ENCODE data around the gene ZNF697. TPM values are rescaled to one million over a fixed set of nuclear protein-coding genes. Genes with fewer than 3 reads are reported as not detected.

ZNF697 gene
- total and polyA plus RNA-seq, 8 donors: 0.78 to 11.9 (median 2.1) TPM

GRCh38 chr1:119674111-119674526, 26.1 kb upstream of the ZNF697 start:
- Histone ChIP-seq H3K36me3 (no peaks in the 10 kb centered on the region), H3K27me3 (no peaks in the 10 kb centered on the region), H3K9me3 (no peaks in the 10 kb centered on the region), H3K4me1 (peaks cover 5 to 23% (median 14%) of the 10 kb centered on the region in 4 donors), H3K4me3 (no peak overlapping the region), H3K27ac (no peak overlapping the region)
- TF ChIP-seq POLR2A (IDR thresholded peaks at IDR 0.05) (no peak), POLR2AphosphoS5 (IDR thresholded peaks at IDR 0.05) (no peak), CTCF (IDR thresholded peaks at IDR 0.05) (no peak), EP300 (IDR thresholded peaks at IDR 0.05) (no peak)
- intact Hi-C loops (cut with DNase I; ENCODE audit: low total_unique reads): no loop called here
- DNase-seq: peak in 1 of 2 donors; percentile 31
- WGBS, 5 donors: 46 to 71% (median 52%) methylated on average over 4 of the region's 4 CpGs

- WGBS, 5 donors: 87 to 97% (median 89%) methylated on average over 4 of the region's 4 CpGs
- intact Hi-C loops (cut with DNase I; ENCODE audit: low total_unique reads): no loop called here
- TF ChIP-seq POLR2AphosphoS5 (IDR thresholded peaks at IDR 0.05) (no peak), EP300 (IDR thresholded peaks at IDR 0.05) (no peak), CTCF (IDR thresholded peaks at IDR 0.05) (no peak), POLR2A (IDR thresholded peaks at IDR 0.05) (no peak)
- no peaks in the 10 kb centered on the region for H3K9me3 ChIP-seq
- H3K4me1 ChIP-seq: peaks cover 5 to 23% (median 14%) of the 10 kb centered on the region in 4 donors
- H3K4me3 ChIP-seq: no peak overlapping the region
- no peaks in the 10 kb centered on the region for H3K27me3 ChIP-seq
- no peak overlapping the region for H3K27ac ChIP-seq
- no peak for DNase-seq
- H3K36me3 ChIP-seq: no peaks in the 10 kb centered on the region
Measured at GRCh38 chr1:119673171-119673940, 25.3 kb upstream of the ZNF697 start.

- no peak overlapping the region for H3K27ac ChIP-seq
- peaks cover 5 to 21% (median 12%) of the 10 kb centered on the region in 4 donors for H3K4me1 ChIP-seq
- TF ChIP-seq POLR2A (IDR thresholded peaks at IDR 0.05) (no peak), CTCF (IDR thresholded peaks at IDR 0.05) (no peak), POLR2AphosphoS5 (IDR thresholded peaks at IDR 0.05) (no peak), EP300 (IDR thresholded peaks at IDR 0.05) (no peak)
- 92 to 100% (median 96%) methylated on average over 2 of the region's 2 CpGs for WGBS, 5 donors
- no peak overlapping the region for H3K4me3 ChIP-seq
- no peaks in the 10 kb centered on the region for H3K36me3 ChIP-seq
- intact Hi-C loops (cut with DNase I; ENCODE audit: low total_unique reads): no loop called here
- H3K9me3 ChIP-seq: no peaks in the 10 kb centered on the region
- no peaks in the 10 kb centered on the region for H3K27me3 ChIP-seq
- no peak for DNase-seq
Measured at GRCh38 chr1:119670898-119671297, 22.8 kb upstream of the ZNF697 start.

- 90 to 95% (median 93%) methylated on average over 6 of the region's 6 CpGs for WGBS, 5 donors
- TF ChIP-seq EP300 (IDR thresholded peaks at IDR 0.05) (no peak), POLR2A (IDR thresholded peaks at IDR 0.05) (no peak), POLR2AphosphoS5 (IDR thresholded peaks at IDR 0.05) (no peak), CTCF (IDR thresholded peaks at IDR 0.05) (no peak)
- intact Hi-C loops (cut with DNase I; ENCODE audit: low total_unique reads): loop anchor here (5.0 kb wide), 1 partner anchor 55 kb away; no protein-coding TSS in a partner anchor
- no peak for DNase-seq
- Histone ChIP-seq H3K4me3 (no peak overlapping the region), H3K36me3 (no peaks in the 10 kb centered on the region), H3K9me3 (no peaks in the 10 kb centered on the region), H3K4me1 (peaks cover 0 to 5% (median 2%) of the 10 kb centered on the region in 4 donors), H3K27me3 (no peaks in the 10 kb centered on the region), H3K27ac (no peak overlapping the region)
Measured at GRCh38 chr1:119667173-119667572, 19.1 kb upstream of the ZNF697 start.

Data from stomach (tissue), 9 donors.